Tibial artery (tissue), 4 donors: ENCODE data around the gene GALNT7.

Experiments used
- DNase-seq, 2 donors: peaks; one replicate each; pipeline ENCODE4 v3.0.0-alpha.2; 2019
- H3K27ac ChIP-seq, 2 donors: fragments of 200-600 bp; sonication (generic) in 1 of 2; 1 replicate in 1 of 2; 2 replicates in 1 of 2; pipeline ENCODE4 v1.5.1; 2018 to 2019; ENCODE audit warnings: mild to moderate bottlenecking in 1 of 2
- H3K27me3 ChIP-seq, 2 donors: fragments of 200-600 bp; sonication (generic) in 1 of 2; one replicate each; pipeline versions ENCODE4 v1.5.1 to v1.6.0; 2016 to 2019
- H3K36me3 ChIP-seq, 3 donors: fragments of 200-600 bp; sonication (generic) in 2 of 3; one replicate each; pipeline ENCODE4 v1.5.1; 2016 to 2019; ENCODE audit warnings: mild to moderate bottlenecking in 2 of 3
- H3K4me1 ChIP-seq, 4 donors: fragments of 200-600 bp; sonication (generic) in 2 of 4; 1 replicate in 3 of 4; 2 replicates in 1 of 4; pipeline ENCODE4 v1.5.1; 2016 to 2019
- H3K4me3 ChIP-seq, 2 donors: fragments of 200-600 bp; sonication (generic) in 1 of 2; 1 replicate in 1 of 2; 2 replicates in 1 of 2; pipeline ENCODE4 v1.5.1; 2018 to 2019; ENCODE audit warnings: mild to moderate bottlenecking in 2 of 2
- H3K9me3 ChIP-seq, 3 donors: fragments of 200-600 bp; sonication (generic) in 1 of 3; one replicate each; pipeline ENCODE4 v1.5.1; 2016 to 2019
- intact Hi-C: fragments of 100-400 bp; cut with DNase I; formaldehyde crosslinking; loops from one replicate; pipeline ENCODE4 v1.15.0; 2023; ENCODE audit warnings: low total_unique reads
- TF ChIP-seq, protein P1 (sequence below), 2 experiments: fragments of 200-600 bp in 1 of 2; fragments of 450-650 bp in 1 of 2; IDR thresholded peaks; one replicate each; pipeline ENCODE4 v1.5.1; 2017 to 2019; ENCODE audit warnings: antibody characterized with exemption in 2 of 2, mild to moderate bottlenecking in 1 of 2, moderate library complexity in 1 of 2

The GALNT7 gene

DNA sequence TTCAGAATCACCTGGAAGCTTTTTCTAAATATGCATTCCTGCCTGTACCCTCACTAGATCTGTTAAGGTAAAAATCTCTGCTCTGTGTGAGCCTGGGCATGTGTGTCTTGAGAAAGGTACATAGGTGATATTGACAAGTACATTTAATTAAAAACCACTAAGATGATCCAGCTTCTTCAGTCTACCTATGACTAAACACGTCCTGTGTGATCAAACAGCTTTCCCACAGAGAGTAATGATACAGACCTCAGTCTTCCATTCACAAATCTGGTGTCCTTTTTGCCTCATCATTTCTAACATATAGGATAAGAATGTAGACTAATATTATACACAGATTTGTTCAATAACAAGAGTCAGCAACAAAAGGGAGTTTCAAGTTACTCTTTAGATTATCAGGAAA, 42.6 kb downstream of the GALNT7 start:
- TF ChIP-seq, protein P1, sequence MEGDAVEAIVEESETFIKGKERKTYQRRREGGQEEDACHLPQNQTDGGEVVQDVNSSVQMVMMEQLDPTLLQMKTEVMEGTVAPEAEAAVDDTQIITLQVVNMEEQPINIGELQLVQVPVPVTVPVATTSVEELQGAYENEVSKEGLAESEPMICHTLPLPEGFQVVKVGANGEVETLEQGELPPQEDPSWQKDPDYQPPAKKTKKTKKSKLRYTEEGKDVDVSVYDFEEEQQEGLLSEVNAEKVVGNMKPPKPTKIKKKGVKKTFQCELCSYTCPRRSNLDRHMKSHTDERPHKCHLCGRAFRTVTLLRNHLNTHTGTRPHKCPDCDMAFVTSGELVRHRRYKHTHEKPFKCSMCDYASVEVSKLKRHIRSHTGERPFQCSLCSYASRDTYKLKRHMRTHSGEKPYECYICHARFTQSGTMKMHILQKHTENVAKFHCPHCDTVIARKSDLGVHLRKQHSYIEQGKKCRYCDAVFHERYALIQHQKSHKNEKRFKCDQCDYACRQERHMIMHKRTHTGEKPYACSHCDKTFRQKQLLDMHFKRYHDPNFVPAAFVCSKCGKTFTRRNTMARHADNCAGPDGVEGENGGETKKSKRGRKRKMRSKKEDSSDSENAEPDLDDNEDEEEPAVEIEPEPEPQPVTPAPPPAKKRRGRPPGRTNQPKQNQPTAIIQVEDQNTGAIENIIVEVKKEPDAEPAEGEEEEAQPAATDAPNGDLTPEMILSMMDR (IDR thresholded peaks at IDR 0.05), result no peak
- Histone ChIP-seq H3K4me3 (no peak overlapping the region), H3K27me3 (no peaks in the 10 kb centered on the region), H3K36me3 (no peaks in the 10 kb centered on the region), H3K4me1 (peaks cover 0 to 8% (median 3%) of the 10 kb centered on the region in 4 donors), H3K27ac (no peak overlapping the region), H3K9me3 (no peaks in the 10 kb centered on the region)
- intact Hi-C loops, result no loop called here
- no peak for DNase-seq

DNA sequence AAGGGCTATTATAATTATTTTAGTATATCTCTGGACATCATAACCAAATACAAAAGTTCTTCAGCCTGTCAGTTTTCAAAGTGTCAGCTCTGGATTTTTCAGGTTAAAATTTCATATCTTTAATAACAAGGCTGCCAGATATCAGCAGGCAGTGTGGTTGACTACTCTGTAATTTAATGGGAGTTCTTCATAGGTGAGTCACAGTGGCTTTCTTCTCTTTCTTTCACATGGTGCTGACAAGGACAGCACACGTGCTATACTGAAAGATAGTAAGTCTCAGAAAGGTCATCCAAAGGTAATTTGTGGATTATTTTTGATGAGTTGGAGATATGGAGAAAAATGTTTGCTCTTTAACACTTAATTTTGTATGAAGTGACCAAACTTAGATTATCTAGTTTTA, 43.2 kb downstream of the GALNT7 start:
- DNase-seq, result no peak
- intact Hi-C loops, result no loop called here

DNA sequence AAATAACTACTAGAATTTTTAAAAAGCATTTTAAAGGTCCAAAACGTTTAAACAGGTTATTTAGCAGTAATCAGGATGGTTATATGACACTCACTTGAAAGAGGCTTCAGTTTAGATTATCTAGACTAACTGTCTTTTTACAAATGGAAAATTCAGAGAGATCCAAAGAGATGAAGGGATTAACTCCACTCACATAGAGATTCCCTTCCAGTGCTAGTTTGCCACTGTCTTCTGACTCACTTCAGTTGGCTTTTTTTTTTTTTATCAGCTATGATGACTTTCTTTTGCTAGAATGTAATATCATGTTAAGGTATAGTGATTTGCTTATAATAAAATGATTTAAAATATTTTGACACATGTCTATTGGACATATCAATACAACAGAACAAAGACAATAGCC, 43.8 kb downstream of the GALNT7 start:
- H3K27ac ChIP-seq, result no peak overlapping the region
- no peak overlapping the region for H3K4me3 ChIP-seq
- H3K27me3 ChIP-seq, result no peaks in the 10 kb centered on the region
- H3K9me3 ChIP-seq, result no peaks in the 10 kb centered on the region
- TF ChIP-seq, protein P1 (IDR thresholded peaks at IDR 0.05), result no peak
- DNase-seq, result no peak
- no peaks in the 10 kb centered on the region for H3K36me3 ChIP-seq
- H3K4me1 ChIP-seq, result peaks cover 0 to 8% (median 3%) of the 10 kb centered on the region in 4 donors
- intact Hi-C loops, result no loop called here

More for the DNA sequence above, 43.2 kb downstream of the GALNT7 start:
- H3K27ac ChIP-seq, result no peak overlapping the region
- peaks cover 0 to 8% (median 3%) of the 10 kb centered on the region in 4 donors for H3K4me1 ChIP-seq
- TF ChIP-seq, protein P1 (IDR thresholded peaks at IDR 0.05), result no peak
- no peaks in the 10 kb centered on the region for H3K36me3 ChIP-seq
- H3K27me3 ChIP-seq, result no peaks in the 10 kb centered on the region
- no peaks in the 10 kb centered on the region for H3K9me3 ChIP-seq
- H3K4me3 ChIP-seq, result no peak overlapping the region

DNA sequence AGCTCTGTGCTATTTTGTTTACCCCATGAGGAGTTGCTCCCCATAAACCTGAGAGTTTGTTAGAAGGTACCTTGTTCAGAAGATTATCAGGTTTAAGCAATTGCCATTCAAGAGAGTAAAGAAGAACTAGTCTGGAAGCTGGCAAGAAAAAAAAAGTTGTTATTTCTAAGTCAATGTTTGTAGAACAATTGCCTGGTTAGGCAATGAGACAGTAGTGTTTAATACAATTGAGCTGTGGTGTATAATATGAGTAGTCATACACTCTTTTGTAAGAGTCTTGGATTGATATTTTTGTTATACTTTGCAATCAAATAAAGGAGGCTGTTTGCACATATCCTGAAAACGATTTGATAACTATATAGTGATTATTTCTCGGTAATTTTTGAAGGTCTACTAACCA, 44.7 kb downstream of the GALNT7 start:
- Histone ChIP-seq H3K4me3 (no peak overlapping the region), H3K27me3 (no peaks in the 10 kb centered on the region), H3K27ac (no peak overlapping the region), H3K4me1 (peaks cover 0 to 15% (median 5%) of the 10 kb centered on the region in 4 donors), H3K36me3 (no peaks in the 10 kb centered on the region), H3K9me3 (no peaks in the 10 kb centered on the region)
- no peak for DNase-seq
- intact Hi-C loops, result no loop called here
- TF ChIP-seq, protein P1 (IDR thresholded peaks at IDR 0.05), result no peak

DNA sequence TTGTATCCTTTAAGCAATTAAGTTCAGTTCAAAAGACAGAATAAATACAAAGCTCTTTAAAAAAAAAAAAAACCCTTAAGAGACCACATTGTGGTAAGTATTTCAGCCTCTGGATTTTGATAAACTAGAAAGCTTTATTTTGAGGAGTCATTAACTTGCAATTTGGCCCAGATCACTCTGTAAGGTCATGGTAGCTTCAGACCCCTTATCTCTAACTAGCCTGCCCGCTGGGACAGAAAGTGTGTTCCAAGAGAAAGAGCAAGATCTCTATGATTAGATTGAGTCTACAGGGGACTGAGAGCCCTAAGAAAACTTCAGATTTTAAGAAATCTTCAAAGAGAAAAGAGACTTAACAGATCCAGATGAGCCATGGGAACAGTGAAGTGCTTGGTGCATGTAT, 45.6 kb downstream of the GALNT7 start:
- intact Hi-C loops, result no loop called here
- H3K9me3 ChIP-seq, result no peaks in the 10 kb centered on the region
- no peaks in the 10 kb centered on the region for H3K36me3 ChIP-seq
- H3K27ac ChIP-seq, result no peak overlapping the region
- H3K4me3 ChIP-seq, result no peak overlapping the region
- DNase-seq, result no peak
- no peaks in the 10 kb centered on the region for H3K27me3 ChIP-seq
- TF ChIP-seq, protein P1 (IDR thresholded peaks at IDR 0.05), result no peak
- peaks cover 0 to 23% (median 5%) of the 10 kb centered on the region in 4 donors for H3K4me1 ChIP-seq

DNA sequence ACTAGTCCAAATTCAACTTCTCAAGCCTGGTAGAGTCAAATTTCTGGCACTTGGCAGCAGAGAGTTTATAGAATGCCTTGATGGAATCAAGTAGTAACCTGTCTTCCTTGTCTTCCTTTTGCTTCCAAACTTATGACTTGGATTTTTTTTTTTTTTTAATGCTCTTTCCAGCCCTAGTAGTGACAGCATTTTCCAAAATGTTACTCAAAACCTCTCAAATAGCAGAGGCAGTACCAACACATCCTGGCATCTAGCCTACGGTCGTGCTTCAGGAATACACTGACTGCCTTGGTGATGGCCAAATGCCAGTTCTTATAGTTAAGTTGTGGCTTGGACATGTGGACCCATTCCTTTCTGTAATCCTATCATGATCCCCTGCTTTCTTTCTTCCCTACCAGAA, 46.0 kb downstream of the GALNT7 start:
- H3K27ac ChIP-seq, result no peak overlapping the region
- H3K27me3 ChIP-seq, result no peaks in the 10 kb centered on the region
- H3K4me3 ChIP-seq, result no peak overlapping the region
- peaks cover 0 to 23% (median 5%) of the 10 kb centered on the region in 4 donors for H3K4me1 ChIP-seq
- intact Hi-C loops, result no loop called here
- H3K9me3 ChIP-seq, result no peaks in the 10 kb centered on the region
- TF ChIP-seq, protein P1 (IDR thresholded peaks at IDR 0.05), result no peak
- no peaks in the 10 kb centered on the region for H3K36me3 ChIP-seq
- DNase-seq, result no peak
